ENCODE results near the gene ZBTB7C. TPM values are rescaled to one million over a fixed set of nuclear protein-coding genes. Genes with fewer than 3 reads are reported as not detected.

Gene ZBTB7C
- polyA plus RNA-seq, 1 donor: 1.7 TPM

- no peak for DNase-seq
- H3K36me3 ChIP-seq (ENCODE audit: control insufficient read depth, insufficient read depth, low read length): no peaks in the 10 kb centered on the region
- H3K27ac ChIP-seq (ENCODE audit: low read length): no peak overlapping the region
- H3K4me3 ChIP-seq (ENCODE audit: low read length): no peak overlapping the region
- no peaks in the 10 kb centered on the region for H3K9me3 ChIP-seq (ENCODE audit: control insufficient read depth, low read depth, low read length)
- WGBS (ENCODE audit: insufficient coverage, low lambda C conversion rate): 76% methylated on average over 2 of the region's 3 CpGs
- no peaks in the 10 kb centered on the region for H3K4me1 ChIP-seq (ENCODE audit: control insufficient read depth, insufficient read depth, low read length)
- H3K27me3 ChIP-seq (ENCODE audit: control insufficient read depth, insufficient read depth, low read length): no peaks in the 10 kb centered on the region
Observed at GRCh38 chr18:48043166-48043565, 366.0 kb downstream of the ZBTB7C start.

GRCh38 chr18:48042431-48042830, 366.8 kb downstream of the ZBTB7C start:
- H3K27ac ChIP-seq (ENCODE audit: low read length): no peak overlapping the region
- no peaks in the 10 kb centered on the region for H3K9me3 ChIP-seq (ENCODE audit: control insufficient read depth, low read depth, low read length)
- no peaks in the 10 kb centered on the region for H3K27me3 ChIP-seq (ENCODE audit: control insufficient read depth, insufficient read depth, low read length)
- DNase-seq: no peak
- no CpG with 5 or more reads among the region's 4 CpGs for WGBS (ENCODE audit: insufficient coverage, low lambda C conversion rate)
- H3K36me3 ChIP-seq (ENCODE audit: control insufficient read depth, insufficient read depth, low read length): no peaks in the 10 kb centered on the region
- no peak overlapping the region for H3K4me3 ChIP-seq (ENCODE audit: low read length)
- H3K4me1 ChIP-seq (ENCODE audit: control insufficient read depth, insufficient read depth, low read length): no peaks in the 10 kb centered on the region

GRCh38 chr18:48040457-48041110, 368.6 kb downstream of the ZBTB7C start:
- no peak overlapping the region for H3K27ac ChIP-seq (ENCODE audit: low read length)
- DNase-seq: no peak
- no peaks in the 10 kb centered on the region for H3K4me1 ChIP-seq (ENCODE audit: control insufficient read depth, insufficient read depth, low read length)
- H3K27me3 ChIP-seq (ENCODE audit: control insufficient read depth, insufficient read depth, low read length): no peaks in the 10 kb centered on the region
- H3K9me3 ChIP-seq (ENCODE audit: control insufficient read depth, low read depth, low read length): no peaks in the 10 kb centered on the region
- no peak overlapping the region for H3K4me3 ChIP-seq (ENCODE audit: low read length)
- WGBS (ENCODE audit: insufficient coverage, low lambda C conversion rate): 100% methylated on average over 7 of the region's 23 CpGs
- H3K36me3 ChIP-seq (ENCODE audit: control insufficient read depth, insufficient read depth, low read length): no peaks in the 10 kb centered on the region

DNA sequence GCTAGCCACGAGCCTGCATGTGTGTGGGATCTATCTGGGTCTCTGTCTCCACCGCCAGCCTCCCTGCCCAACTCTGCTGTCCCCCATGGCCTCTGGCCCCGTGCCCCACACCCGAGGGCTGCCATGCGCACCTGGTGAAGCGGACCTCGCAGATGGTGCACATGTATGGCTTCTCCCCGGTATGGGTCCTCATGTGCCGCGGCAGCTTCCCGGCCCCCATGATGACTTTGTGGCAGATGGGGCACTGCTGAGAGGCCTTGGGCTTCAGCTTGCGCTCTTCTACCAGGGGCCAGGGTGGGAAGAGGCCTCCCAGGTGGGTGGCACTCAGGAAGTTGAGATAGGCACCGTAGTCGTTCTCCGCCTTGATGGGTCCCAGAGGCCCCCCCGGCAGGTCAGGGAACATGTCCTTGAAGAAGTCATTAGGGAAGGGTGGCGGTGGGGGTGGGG, 369.4 kb downstream of the ZBTB7C start:
- no peak for DNase-seq
- no CpG with 5 or more reads among the region's 17 CpGs for WGBS (ENCODE audit: insufficient coverage, low lambda C conversion rate)
- Histone ChIP-seq H3K9me3 (ENCODE audit: control insufficient read depth, low read depth, low read length) (no peaks in the 10 kb centered on the region), H3K27ac (ENCODE audit: low read length) (no peak overlapping the region), H3K4me3 (ENCODE audit: low read length) (no peak overlapping the region), H3K4me1 (ENCODE audit: control insufficient read depth, insufficient read depth, low read length) (no peaks in the 10 kb centered on the region), H3K27me3 (ENCODE audit: control insufficient read depth, insufficient read depth, low read length) (no peaks in the 10 kb centered on the region), H3K36me3 (ENCODE audit: control insufficient read depth, insufficient read depth, low read length) (no peaks in the 10 kb centered on the region)

GRCh38 chr18:48038636-48039035, 370.5 kb downstream of the ZBTB7C start:
- Histone ChIP-seq H3K36me3 (ENCODE audit: control insufficient read depth, insufficient read depth, low read length) (no peaks in the 10 kb centered on the region), H3K27me3 (ENCODE audit: control insufficient read depth, insufficient read depth, low read length) (no peaks in the 10 kb centered on the region), H3K4me3 (ENCODE audit: low read length) (no peak overlapping the region), H3K4me1 (ENCODE audit: control insufficient read depth, insufficient read depth, low read length) (no peaks in the 10 kb centered on the region), H3K9me3 (ENCODE audit: control insufficient read depth, low read depth, low read length) (no peaks in the 10 kb centered on the region), H3K27ac (ENCODE audit: low read length) (no peak overlapping the region)
- no CpG with 5 or more reads among the region's 6 CpGs for WGBS (ENCODE audit: insufficient coverage, low lambda C conversion rate)
- no peak for DNase-seq

GRCh38 chr18:48037481-48038271, 371.5 kb downstream of the ZBTB7C start:
- H3K27me3 ChIP-seq (ENCODE audit: control insufficient read depth, insufficient read depth, low read length): no peaks in the 10 kb centered on the region
- 100% methylated on average over 1 of the region's 16 CpGs for WGBS (ENCODE audit: insufficient coverage, low lambda C conversion rate)
- no peak overlapping the region for H3K4me3 ChIP-seq (ENCODE audit: low read length)
- no peak overlapping the region for H3K27ac ChIP-seq (ENCODE audit: low read length)
- no peaks in the 10 kb centered on the region for H3K9me3 ChIP-seq (ENCODE audit: control insufficient read depth, low read depth, low read length)
- no peak for DNase-seq
- no peaks in the 10 kb centered on the region for H3K36me3 ChIP-seq (ENCODE audit: control insufficient read depth, insufficient read depth, low read length)
- no peaks in the 10 kb centered on the region for H3K4me1 ChIP-seq (ENCODE audit: control insufficient read depth, insufficient read depth, low read length)

- Histone ChIP-seq H3K27me3 (ENCODE audit: control insufficient read depth, insufficient read depth, low read length) (no peaks in the 10 kb centered on the region), H3K4me1 (ENCODE audit: control insufficient read depth, insufficient read depth, low read length) (no peaks in the 10 kb centered on the region), H3K36me3 (ENCODE audit: control insufficient read depth, insufficient read depth, low read length) (no peaks in the 10 kb centered on the region), H3K4me3 (ENCODE audit: low read length) (no peak overlapping the region), H3K27ac (ENCODE audit: low read length) (no peak overlapping the region), H3K9me3 (ENCODE audit: control insufficient read depth, low read depth, low read length) (no peaks in the 10 kb centered on the region)
- DNase-seq: no peak
- WGBS (ENCODE audit: insufficient coverage, low lambda C conversion rate): 80% methylated on average over 1 of the region's 14 CpGs
Observed at GRCh38 chr18:48036641-48037421, 372.4 kb downstream of the ZBTB7C start.

GRCh38 chr18:48036226-48036625, 373.0 kb downstream of the ZBTB7C start:
- Histone ChIP-seq H3K36me3 (ENCODE audit: control insufficient read depth, insufficient read depth, low read length) (no peaks in the 10 kb centered on the region), H3K4me1 (ENCODE audit: control insufficient read depth, insufficient read depth, low read length) (no peaks in the 10 kb centered on the region), H3K4me3 (ENCODE audit: low read length) (no peak overlapping the region), H3K9me3 (ENCODE audit: control insufficient read depth, low read depth, low read length) (no peaks in the 10 kb centered on the region), H3K27me3 (ENCODE audit: control insufficient read depth, insufficient read depth, low read length) (no peaks in the 10 kb centered on the region), H3K27ac (ENCODE audit: low read length) (no peak overlapping the region)
- no CpG with 5 or more reads among the region's 6 CpGs for WGBS (ENCODE audit: insufficient coverage, low lambda C conversion rate)
- DNase-seq: no peak

DNA sequence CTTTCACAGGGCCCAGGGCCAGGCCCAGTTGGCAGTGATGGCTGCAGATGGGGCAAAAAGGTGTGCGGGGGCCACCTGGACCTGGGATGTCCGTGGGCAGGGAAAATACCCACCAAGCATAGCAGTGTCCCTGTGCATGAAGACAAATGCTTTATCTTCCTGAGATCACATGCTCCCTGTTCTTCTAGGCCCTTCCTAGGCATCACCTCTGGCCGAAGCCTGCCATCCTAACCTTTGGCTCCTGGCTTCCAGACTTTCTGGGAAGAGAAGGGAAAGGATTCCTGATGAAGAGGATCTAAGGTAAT, 373.7 kb downstream of the ZBTB7C start:
- no peak overlapping the region for H3K4me3 ChIP-seq (ENCODE audit: low read length)
- no CpG with 5 or more reads among the region's 3 CpGs for WGBS (ENCODE audit: insufficient coverage, low lambda C conversion rate)
- H3K36me3 ChIP-seq (ENCODE audit: control insufficient read depth, insufficient read depth, low read length): no peaks in the 10 kb centered on the region
- DNase-seq: no peak
- no peaks in the 10 kb centered on the region for H3K4me1 ChIP-seq (ENCODE audit: control insufficient read depth, insufficient read depth, low read length)
- H3K27ac ChIP-seq (ENCODE audit: low read length): no peak overlapping the region
- H3K27me3 ChIP-seq (ENCODE audit: control insufficient read depth, insufficient read depth, low read length): no peaks in the 10 kb centered on the region
- H3K9me3 ChIP-seq (ENCODE audit: control insufficient read depth, low read depth, low read length): no peaks in the 10 kb centered on the region

DNA sequence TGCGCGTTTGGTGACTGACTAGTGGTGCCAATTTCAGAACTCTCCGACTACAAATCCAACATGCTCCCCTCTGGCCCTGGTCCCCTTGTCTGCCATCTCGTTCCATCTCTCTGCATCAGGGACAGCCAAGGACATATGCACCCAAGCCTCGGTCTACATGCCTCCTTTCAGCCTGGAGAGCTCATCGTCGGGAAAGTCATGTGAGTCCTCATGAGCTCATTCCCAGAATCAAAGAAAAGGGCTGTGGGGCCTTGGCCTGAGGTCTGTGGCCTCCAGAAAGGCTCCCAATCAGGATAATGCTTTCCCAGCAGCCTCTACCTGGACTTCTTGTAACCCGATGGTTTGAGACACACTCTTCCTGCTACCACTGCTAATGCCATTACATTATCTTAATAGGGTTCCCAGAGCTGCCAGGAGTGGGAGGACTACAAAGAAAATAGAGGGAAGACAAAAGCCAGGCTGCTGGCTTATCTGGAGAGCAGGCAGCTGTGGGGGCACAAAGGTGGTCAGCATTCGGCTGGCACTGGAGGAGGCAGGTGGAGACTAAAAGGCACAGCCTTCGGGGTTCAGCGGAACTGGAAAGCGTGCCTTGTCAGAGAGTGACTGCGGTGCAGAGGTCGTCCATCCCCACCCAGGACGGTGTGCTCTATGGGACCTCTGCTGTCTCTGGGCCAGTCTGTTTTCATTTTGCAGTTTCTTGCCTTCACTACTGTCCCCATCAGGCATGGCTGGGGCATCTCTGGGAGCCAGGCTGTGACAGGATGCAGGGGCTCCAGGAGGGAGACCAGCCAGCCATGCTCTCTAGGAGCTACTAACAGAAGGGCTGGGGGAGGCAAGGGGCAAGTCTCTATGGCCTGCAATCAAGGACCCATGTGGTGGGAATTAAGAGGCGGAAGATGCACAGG, 374.3 kb downstream of the ZBTB7C start:
- Histone ChIP-seq H3K4me3 (ENCODE audit: low read length) (no peak overlapping the region), H3K9me3 (ENCODE audit: control insufficient read depth, low read depth, low read length) (no peaks in the 10 kb centered on the region), H3K27ac (ENCODE audit: low read length) (no peak overlapping the region), H3K4me1 (ENCODE audit: control insufficient read depth, insufficient read depth, low read length) (no peaks in the 10 kb centered on the region), H3K36me3 (ENCODE audit: control insufficient read depth, insufficient read depth, low read length) (no peaks in the 10 kb centered on the region), H3K27me3 (ENCODE audit: control insufficient read depth, insufficient read depth, low read length) (no peaks in the 10 kb centered on the region)
- WGBS (ENCODE audit: insufficient coverage, low lambda C conversion rate): no CpG with 5 or more reads among the region's 16 CpGs
- no peak for DNase-seq

Data from large intestine (tissue), 3 donors.